Psoas muscle (tissue), 8 donors: Measurements from ENCODE around the gene TBPL2. TPM values are rescaled to one million over a fixed set of nuclear protein-coding genes. Genes with fewer than 3 reads are reported as not detected.

ENCODE experiments used
- ATAC-seq, 4 donors: fragments of 200-7000 bp; cut with Tn5 transposase; one replicate each; pipeline ENCODE4 v1.9.1; 2020; ENCODE audit warnings: moderate library complexity in 3 of 4, mild to moderate bottlenecking in 2 of 4
- DNase-seq, 2 donors: peaks; one replicate each; pipeline ENCODE4 v3.0.0-alpha.2; 2020
- H3K27ac ChIP-seq: fragments of 200-600 bp; one replicate; pipeline ENCODE4 v1.8.0; 2022
- H3K27me3 ChIP-seq, 3 donors: fragments of 200-600 bp in 1 of 3; one replicate each; pipeline versions ENCODE4 v1.6.1 to v1.8.0; 2013 to 2022; ENCODE audit warnings: low read length in 2 of 3, mild to moderate bottlenecking in 2 of 3, moderate library complexity in 1 of 3; ENCODE audit not compliant: insufficient read depth in 3 of 3
- H3K36me3 ChIP-seq, 2 donors: fragments of 200-600 bp in 1 of 2; one replicate each; pipeline versions ENCODE4 v1.6.1 to v1.8.0; 2013 to 2022; ENCODE audit warnings: low read depth in 1 of 2, mild to moderate bottlenecking in 1 of 2, moderate library complexity in 1 of 2; ENCODE audit not compliant: insufficient read depth in 1 of 2
- H3K4me1 ChIP-seq: fragments of 200-600 bp; one replicate; pipeline ENCODE4 v1.8.0; 2022
- H3K4me3 ChIP-seq: fragments of 200-600 bp; one replicate; pipeline ENCODE4 v1.8.0; 2022; ENCODE audit warnings: mild to moderate bottlenecking
- H3K9me3 ChIP-seq: fragments of 200-600 bp; one replicate; pipeline ENCODE4 v1.8.0; 2022
- WGBS, 3 donors: extraction: QIAGEN DNeasy Blood & Tissue Kit; methylation state at CpG; one replicate each; pipeline versions ENCODE4 v1.1.6 to v1.1.7; 2013; 5-methylcytosine and 5-hydroxymethylcytosine counted together
- intact Hi-C, 2 donors: fragments of 100-400 bp; cut with DNase I; formaldehyde crosslinking; loops; one replicate each; pipeline versions ENCODE4 v1.11.0 to v1.14.2; 2022
- polyA plus RNA-seq, 3 donors: library from polyadenylated mRNA; stranded (reverse); fragments of 200-250 nt; gene quantifications; one replicate each; pipeline ENCODE4 v1.2.3, GENCODE V29; 2013
- total RNA-seq, 4 donors: library from RNA; stranded (reverse); fragmentation: NEBNext Ultra II Directional in 2 of 4; extraction: Animal tissue kit (Norgen Biotek cat#: 25700) in 2 of 4; gene quantifications; one replicate each; pipeline versions ENCODE4 v1.2.1 to v1.2.4, GENCODE V29; 2021 to 2023
- TF ChIP-seq, protein P1 (sequence below): fragments of 200-600 bp; IDR thresholded peaks from one replicate; pipeline ENCODE4 v1.8.0; 2022; ENCODE audit warnings: antibody characterized with exemption
- donor health status: healthy with polysubstance abuse.
- donor health status: DM: no; HTN: no; CAD: no; lungs with moderate emphysema.
- donor health status: Bipolar disorder and iron deficiency.
- donor health status: healthy.
- donor health status: DM: yes; HTN: yes; CAD: no.
- donor health status: DM: no; HTN: no; CAD: no.
- donor health status: DM: no; HTN: no; CAD: no.
- donor health status: DM: yes; HTN: yes; CAD: no.

TBPL2 gene
- total and polyA plus RNA-seq, 7 donors: not detected

DNA sequence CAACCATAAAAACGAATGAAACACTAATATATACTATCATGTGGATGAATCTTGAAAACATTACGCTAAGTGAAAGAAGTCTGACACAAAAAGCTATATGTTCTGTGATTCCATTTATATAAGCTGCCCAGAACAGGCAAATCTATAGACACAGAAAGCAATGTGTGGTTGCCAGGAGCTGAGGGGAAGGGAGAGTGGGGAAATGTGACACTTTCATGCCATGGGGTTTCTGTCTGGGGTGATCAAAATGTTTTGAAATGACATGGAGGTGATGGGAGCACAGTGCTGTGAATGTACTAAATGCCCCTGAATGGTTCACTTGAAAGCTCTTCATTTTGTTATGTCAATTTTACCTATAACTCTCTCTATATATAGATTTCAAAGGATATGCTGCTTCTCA, 58.9 kb downstream of the TBPL2 start:
- DNase-seq (no peak), ATAC-seq (no peak)
- H3K4me3 ChIP-seq: no peak overlapping the region
- peaks cover 37% of the 10 kb centered on the region for H3K4me1 ChIP-seq
- H3K36me3 ChIP-seq: peaks cover 6 to 71% of the 10 kb centered on the region in 2 donors
- H3K27ac ChIP-seq: peak overlapping the region; percentile 11
- 94 to 96% (median 94%) methylated on average over 2 of the region's 2 CpGs for WGBS, 3 donors
- no peaks in the 10 kb centered on the region for H3K9me3 ChIP-seq
- TF ChIP-seq, protein P1, sequence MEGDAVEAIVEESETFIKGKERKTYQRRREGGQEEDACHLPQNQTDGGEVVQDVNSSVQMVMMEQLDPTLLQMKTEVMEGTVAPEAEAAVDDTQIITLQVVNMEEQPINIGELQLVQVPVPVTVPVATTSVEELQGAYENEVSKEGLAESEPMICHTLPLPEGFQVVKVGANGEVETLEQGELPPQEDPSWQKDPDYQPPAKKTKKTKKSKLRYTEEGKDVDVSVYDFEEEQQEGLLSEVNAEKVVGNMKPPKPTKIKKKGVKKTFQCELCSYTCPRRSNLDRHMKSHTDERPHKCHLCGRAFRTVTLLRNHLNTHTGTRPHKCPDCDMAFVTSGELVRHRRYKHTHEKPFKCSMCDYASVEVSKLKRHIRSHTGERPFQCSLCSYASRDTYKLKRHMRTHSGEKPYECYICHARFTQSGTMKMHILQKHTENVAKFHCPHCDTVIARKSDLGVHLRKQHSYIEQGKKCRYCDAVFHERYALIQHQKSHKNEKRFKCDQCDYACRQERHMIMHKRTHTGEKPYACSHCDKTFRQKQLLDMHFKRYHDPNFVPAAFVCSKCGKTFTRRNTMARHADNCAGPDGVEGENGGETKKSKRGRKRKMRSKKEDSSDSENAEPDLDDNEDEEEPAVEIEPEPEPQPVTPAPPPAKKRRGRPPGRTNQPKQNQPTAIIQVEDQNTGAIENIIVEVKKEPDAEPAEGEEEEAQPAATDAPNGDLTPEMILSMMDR: no peak
- H3K27me3 ChIP-seq: no peaks in the 10 kb centered on the region
- intact Hi-C loops: no loop called here

DNA sequence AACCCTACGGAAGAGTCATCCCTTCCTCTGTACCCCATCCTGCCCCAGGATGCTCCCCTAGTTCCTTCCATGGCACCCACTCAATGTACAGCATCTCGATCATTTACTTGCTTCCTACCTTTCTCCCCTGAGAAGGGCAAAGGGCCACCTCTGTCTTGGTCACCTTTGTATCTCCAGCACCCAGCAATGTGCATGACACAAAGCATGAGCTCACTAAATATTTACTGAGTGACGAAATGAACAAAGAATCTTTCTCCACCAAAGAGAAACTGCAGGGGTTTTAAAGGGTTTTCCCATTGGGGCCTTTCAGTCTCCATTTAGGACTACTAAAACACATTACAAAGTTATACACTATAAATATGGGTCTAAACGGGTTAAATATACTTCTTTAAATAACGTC, 59.4 kb downstream of the TBPL2 start:
- ATAC-seq: no peak
- Histone ChIP-seq H3K4me1 (peaks cover 36% of the 10 kb centered on the region), H3K27ac (no peak overlapping the region), H3K9me3 (no peaks in the 10 kb centered on the region), H3K4me3 (no peak overlapping the region), H3K36me3 (peaks cover 9 to 73% of the 10 kb centered on the region in 2 donors), H3K27me3 (no peaks in the 10 kb centered on the region)
- DNase-seq: no peak
- intact Hi-C loops: no loop called here
- TF ChIP-seq, protein P1: no peak
- WGBS, 3 donors: 85 to 90% (median 85%) methylated on average over 5 of the region's 5 CpGs

DNA sequence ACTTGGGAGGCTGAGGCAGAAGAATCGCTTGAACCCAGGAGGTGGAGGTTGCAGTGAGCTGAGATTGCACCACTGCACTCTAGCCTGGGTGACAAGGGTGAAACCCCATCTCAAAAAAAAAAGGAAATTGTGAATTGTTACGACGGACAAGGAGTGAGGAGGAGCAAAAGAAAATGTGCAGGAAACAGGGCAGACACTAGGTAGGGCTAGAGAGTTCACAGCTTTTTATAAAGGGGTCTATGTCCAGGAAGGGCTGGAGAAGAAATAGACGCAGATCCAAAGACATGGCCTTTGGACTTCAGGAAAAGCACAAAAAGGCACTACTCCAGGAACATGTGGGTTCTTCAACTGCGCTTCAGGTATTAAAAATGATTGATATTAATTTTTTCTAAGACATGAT, 63.2 kb downstream of the TBPL2 start:
- Histone ChIP-seq H3K4me1 (peaks cover 2% of the 10 kb centered on the region), H3K27me3 (no peaks in the 10 kb centered on the region), H3K27ac (no peak overlapping the region), H3K4me3 (no peak overlapping the region), H3K36me3 (peaks cover 10 to 85% of the 10 kb centered on the region in 2 donors), H3K9me3 (no peaks in the 10 kb centered on the region)
- no peak for ATAC-seq
- TF ChIP-seq, protein P1: no peak
- WGBS, 3 donors: 83 to 94% (median 93%) methylated on average over 5 of the region's 5 CpGs
- intact Hi-C loops: no loop called here
- no peak for DNase-seq

DNA sequence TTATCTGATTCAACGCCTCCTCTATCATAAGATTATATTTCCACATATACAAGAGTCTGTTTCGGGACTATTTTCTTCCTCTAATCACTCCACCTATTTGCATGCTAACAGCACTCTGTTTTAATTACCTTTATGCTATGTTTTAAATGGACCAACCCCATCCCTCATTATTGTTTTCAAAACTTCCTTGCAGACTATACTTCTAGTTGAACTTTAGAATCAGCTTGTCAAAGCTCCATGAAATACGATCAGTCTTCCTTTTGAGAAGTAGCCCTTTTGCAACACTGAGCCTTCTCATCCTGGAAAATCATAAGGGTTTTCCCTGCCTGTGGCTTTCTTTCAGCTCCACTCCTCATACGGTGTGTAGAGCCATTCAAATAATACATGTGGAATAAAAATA, 65.6 kb downstream of the TBPL2 start:
- TF ChIP-seq, protein P1: no peak
- Histone ChIP-seq H3K9me3 (no peaks in the 10 kb centered on the region), H3K27me3 (no peaks in the 10 kb centered on the region), H3K27ac (peak overlapping the region; percentile 55), H3K36me3 (peaks cover 8 to 71% of the 10 kb centered on the region in 2 donors), H3K4me3 (no peak overlapping the region), H3K4me1 (no peaks in the 10 kb centered on the region)
- 82 to 96% (median 91%) methylated on average over 4 of the region's 4 CpGs for WGBS, 3 donors
- no peak for DNase-seq
- intact Hi-C loops: no loop called here
- ATAC-seq: no peak
